KMS-11 (cell line): ENCODE results near the gene CXCR5.

Source experiments
- H2AFZ ChIP-seq: fragments of 200-600 bp; sonication (generic); 2 replicates; pipeline ENCODE4 v1.6.1; 2016; ENCODE audit warnings: antibody characterized with exemption, mixed run types, low read depth
- H3K27ac ChIP-seq: fragments of 200-600 bp; sonication (generic); 2 replicates; pipeline ENCODE4 v1.6.1; 2016; ENCODE audit warnings: mild to moderate bottlenecking, mixed run types
- H3K27me3 ChIP-seq: fragments of 200-600 bp; sonication (generic); 2 replicates; pipeline ENCODE4 v1.6.1; 2017; ENCODE audit warnings: mild to moderate bottlenecking, low read depth, mixed run types, moderate library complexity; ENCODE audit not compliant: insufficient read depth
- H3K36me3 ChIP-seq: fragments of 200-600 bp; sonication (generic); 2 replicates; pipeline ENCODE4 v1.6.1; 2017; ENCODE audit warnings: mild to moderate bottlenecking, mixed run types; ENCODE audit not compliant: insufficient read depth
- H3K4me1 ChIP-seq: fragments of 200-600 bp; sonication (generic); 2 replicates; pipeline ENCODE4 v1.6.1; 2016; ENCODE audit warnings: mild to moderate bottlenecking, low read depth, mixed run types; ENCODE audit not compliant: poor library complexity, severe bottlenecking
- H3K4me2 ChIP-seq: fragments of 200-600 bp; sonication (generic); 2 replicates; pipeline ENCODE4 v1.7.0; 2016; ENCODE audit warnings: mild to moderate bottlenecking, mixed run types
- H3K4me3 ChIP-seq: fragments of 200-600 bp; sonication (generic); IDR thresholded peaks from 2 replicates; pipeline ENCODE4 v1.6.1; 2017; ENCODE audit warnings: low read depth, low read length, mixed read lengths; ENCODE audit not compliant: insufficient read depth
- H3K79me2 ChIP-seq: fragments of 200-600 bp; sonication (generic); 2 replicates; pipeline ENCODE4 v1.6.1; 2016; ENCODE audit warnings: low read depth, mixed run types; ENCODE audit not compliant: insufficient read depth
- H3K9ac ChIP-seq: fragments of 200-600 bp; sonication (generic); 2 replicates; pipeline ENCODE4 v1.6.1; 2016; ENCODE audit warnings: mild to moderate bottlenecking, mixed run types
- H4K20me1 ChIP-seq: fragments of 200-600 bp; sonication (generic); 2 replicates; pipeline ENCODE4 v1.6.1; 2016; ENCODE audit warnings: mild to moderate bottlenecking, mixed run types; ENCODE audit not compliant: insufficient read depth
- CTCF ChIP-seq: fragments of 200-600 bp; sonication (generic); conservative IDR thresholded peaks from 2 replicates; pipeline ENCODE4 v1.6.1; 2017; ENCODE audit warnings: low read depth, mild to moderate bottlenecking, antibody characterized with exemption, low read length, moderate library complexity, mixed read lengths

The CXCR5 gene

GRCh38 chr11:118933486-118933885 lies 49.8 kb downstream of the CXCR5 start:
- no peaks in the 10 kb centered on the region for H3K79me2 ChIP-seq
- no peak overlapping the region for H3K27ac ChIP-seq

GRCh38 chr11:118935376-118935775 lies 51.7 kb downstream of the CXCR5 start:
- Histone ChIP-seq H3K9ac (no peak overlapping the region), H4K20me1 (no peaks in the 10 kb centered on the region), H3K79me2 (no peaks in the 10 kb centered on the region), H2AFZ (no peak overlapping the region), H3K27me3 (no peaks in the 10 kb centered on the region), H3K4me1 (peaks cover 5% of the 10 kb centered on the region), H3K4me3 (no peak overlapping the region), H3K4me2 (no peak overlapping the region), H3K36me3 (no peaks in the 10 kb centered on the region), H3K27ac (no peak overlapping the region)
- no peak for TF ChIP-seq CTCF

More at GRCh38 chr11:118933486-118933885, 49.8 kb downstream of the CXCR5 start:
- TF ChIP-seq CTCF: no peak
- no peak overlapping the region for H3K9ac ChIP-seq
- no peak overlapping the region for H3K4me3 ChIP-seq
- H3K27me3 ChIP-seq: no peaks in the 10 kb centered on the region
- H4K20me1 ChIP-seq: no peaks in the 10 kb centered on the region
- H3K36me3 ChIP-seq: no peaks in the 10 kb centered on the region
- no peak overlapping the region for H3K4me2 ChIP-seq
- peaks cover 5% of the 10 kb centered on the region for H3K4me1 ChIP-seq
- H2AFZ ChIP-seq: no peak overlapping the region

GRCh38 chr11:118938491-118939403 lies 55.1 kb downstream of the CXCR5 start:
- no peaks in the 10 kb centered on the region for H3K4me1 ChIP-seq
- H3K4me3 ChIP-seq: no peak overlapping the region
- TF ChIP-seq CTCF: no peak
- no peak overlapping the region for H3K4me2 ChIP-seq
- H2AFZ ChIP-seq: no peak overlapping the region
- no peaks in the 10 kb centered on the region for H3K27me3 ChIP-seq
- no peaks in the 10 kb centered on the region for H3K79me2 ChIP-seq
- H3K27ac ChIP-seq: no peak overlapping the region
- H3K9ac ChIP-seq: no peak overlapping the region
- H3K36me3 ChIP-seq: no peaks in the 10 kb centered on the region
- no peaks in the 10 kb centered on the region for H4K20me1 ChIP-seq

- no peak overlapping the region for H3K27ac ChIP-seq
- TF ChIP-seq CTCF: no peak
- H2AFZ ChIP-seq: no peak overlapping the region
- no peaks in the 10 kb centered on the region for H4K20me1 ChIP-seq
- no peaks in the 10 kb centered on the region for H3K4me1 ChIP-seq
- no peaks in the 10 kb centered on the region for H3K27me3 ChIP-seq
- H3K79me2 ChIP-seq: no peaks in the 10 kb centered on the region
- no peak overlapping the region for H3K9ac ChIP-seq
- no peak overlapping the region for H3K4me3 ChIP-seq
- no peaks in the 10 kb centered on the region for H3K36me3 ChIP-seq
- no peak overlapping the region for H3K4me2 ChIP-seq
Observed at GRCh38 chr11:118939404-118939915, 55.8 kb downstream of the CXCR5 start.
